OCI-M1 (cell line): ENCODE results near the gene TH.

Source experiments
- DNase-seq: peaks from one replicate; lab custom pipeline; 2025; lab: John Stamatoyannopoulos, UW

The TH gene

GRCh38 chr11:2159536-2160413 lies 11.8 kb downstream of the TH start:
- DNase-seq = no peak

GRCh38 chr11:2158966-2159365 lies 12.6 kb downstream of the TH start:
- DNase-seq = no peak

GRCh38 chr11:2158296-2158737 lies 13.3 kb downstream of the TH start:
- DNase-seq = no peak

GRCh38 chr11:2157294-2158040 lies 14.1 kb downstream of the TH start:
- DNase-seq = no peak

GRCh38 chr11:2156416-2157182 lies 15.0 kb downstream of the TH start:
- peak; percentile 74 for DNase-seq

- no peak for DNase-seq
Measured at GRCh38 chr11:2155511-2155910, 16.1 kb downstream of the TH start.

GRCh38 chr11:2154889-2155288 lies 16.7 kb downstream of the TH start:
- no peak for DNase-seq

GRCh38 chr11:2154195-2154585 lies 17.4 kb downstream of the TH start:
- DNase-seq = no peak

GRCh38 chr11:2153581-2154194 lies 17.9 kb downstream of the TH start:
- DNase-seq = no peak

GRCh38 chr11:2151500-2152257 lies 19.9 kb downstream of the TH start:
- peak; percentile 86 for DNase-seq

- DNase-seq = peak; percentile 53
Measured at GRCh38 chr11:2149864-2150847, 21.5 kb downstream of the TH start.

GRCh38 chr11:2149460-2149859 lies 22.2 kb downstream of the TH start:
- DNase-seq = no peak

- DNase-seq = no peak
Measured at GRCh38 chr11:2148595-2148994, 23.0 kb downstream of the TH start.

- DNase-seq = no peak
Measured at GRCh38 chr11:2147391-2147790, 24.2 kb downstream of the TH start.

GRCh38 chr11:2146051-2146450 lies 25.6 kb downstream of the TH start:
- DNase-seq = no peak

GRCh38 chr11:2144544-2145248 lies 26.9 kb downstream of the TH start:
- no peak for DNase-seq

- DNase-seq = no peak
Measured at GRCh38 chr11:2143799-2144543, 27.6 kb downstream of the TH start.

- DNase-seq = no peak
Measured at GRCh38 chr11:2143477-2143798, 28.2 kb downstream of the TH start.

- no peak for DNase-seq
Measured at GRCh38 chr11:2142762-2143202, 28.8 kb downstream of the TH start.
